M059J (cell line): ENCODE data around the gene GATAD2A. TPM values are rescaled to one million over a fixed set of nuclear protein-coding genes. Genes with fewer than 3 reads are reported as not detected.
A peak's percentile ranks its signal among the peaks of the same experiment; 100 is the strongest.

ENCODE experiments used
- DNase-seq: peaks from one replicate; pipeline ENCODE4 v3.0.0-alpha.2; 2012; ENCODE audit warnings: low read depth
- total RNA-seq: library from RNA; depleted of rRNA; stranded (reverse); fragments of >200 nt; shearing (Covaris generic); gene quantifications from 2 replicates; pipeline ENCODE4 v1.2.3, GENCODE V29; 2014

The GATAD2A gene
- total RNA-seq, 1 experiment from 2014 or later: 48.7 TPM

DNA sequence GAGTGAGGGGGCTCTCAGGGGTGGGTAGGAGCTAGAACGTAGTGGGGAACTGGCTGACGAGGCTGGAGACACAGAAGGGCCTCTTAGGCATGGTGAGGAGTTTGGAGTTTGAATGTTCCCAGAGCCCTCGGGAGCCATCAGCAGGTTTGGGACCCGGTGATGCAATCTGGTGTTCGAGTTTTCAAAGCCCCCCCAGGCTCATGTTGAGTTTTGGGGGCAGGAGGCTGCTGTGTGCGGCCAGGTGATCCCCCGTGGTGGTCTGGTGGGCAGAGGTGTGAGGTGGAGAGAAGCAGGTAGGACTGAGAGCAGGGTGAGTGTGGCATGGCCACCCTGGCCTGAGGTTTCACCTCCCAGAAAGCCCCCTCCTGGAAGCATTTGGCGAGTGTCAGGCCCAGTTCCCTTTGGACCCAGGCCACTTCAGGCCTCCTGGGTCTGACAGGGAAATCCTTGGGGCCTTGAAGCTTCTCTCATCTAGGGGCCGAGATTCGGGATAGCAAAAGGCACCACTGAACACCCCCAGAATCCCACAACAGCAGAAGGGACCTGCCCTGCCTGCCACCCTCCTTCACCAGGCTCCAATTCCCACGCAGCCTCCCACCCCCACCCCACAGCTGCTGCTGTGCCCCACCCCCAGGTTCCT, 124.4 kb downstream of the GATAD2A start:
- DNase-seq: no peak

DNA sequence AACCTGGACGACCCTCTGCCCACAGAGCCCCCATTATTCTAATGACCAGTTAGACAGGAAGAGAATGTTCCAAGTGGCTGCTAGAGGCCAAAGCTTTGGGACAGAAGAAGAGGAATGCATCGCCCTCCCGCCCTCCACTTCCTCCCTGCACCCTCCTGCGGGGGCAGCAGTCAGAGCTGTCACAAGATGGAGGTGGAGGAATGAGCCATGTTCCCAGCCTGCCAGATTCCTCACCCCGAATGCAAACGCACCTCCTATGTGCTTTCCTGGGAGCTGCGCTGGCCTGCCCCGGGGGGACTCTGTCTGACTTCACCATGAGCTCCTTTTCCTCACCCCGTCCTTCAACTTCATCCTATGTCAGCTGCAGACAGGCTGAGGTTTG, 124.9 kb downstream of the GATAD2A start:
- no peak for DNase-seq

DNA sequence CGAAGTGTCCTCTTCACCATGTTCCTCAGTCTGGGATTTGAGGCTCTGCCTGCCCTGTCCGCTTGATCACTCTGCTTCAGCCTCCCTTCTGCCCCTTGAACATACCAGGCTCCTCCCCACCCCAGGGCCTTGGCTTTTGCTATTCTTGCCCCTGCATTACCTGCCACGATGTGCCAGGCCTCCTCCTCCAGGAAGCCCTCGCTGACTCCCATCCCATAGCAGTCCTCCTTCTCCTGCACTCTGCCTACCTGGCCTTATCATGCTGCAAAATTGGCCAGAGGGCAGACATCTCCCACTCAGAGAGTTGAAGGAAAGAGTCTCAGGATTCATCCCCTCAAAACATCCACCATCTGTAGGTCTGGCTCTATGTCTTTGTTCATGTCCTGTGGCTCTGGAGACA, 125.4 kb downstream of the GATAD2A start:
- DNase-seq: no peak

DNA sequence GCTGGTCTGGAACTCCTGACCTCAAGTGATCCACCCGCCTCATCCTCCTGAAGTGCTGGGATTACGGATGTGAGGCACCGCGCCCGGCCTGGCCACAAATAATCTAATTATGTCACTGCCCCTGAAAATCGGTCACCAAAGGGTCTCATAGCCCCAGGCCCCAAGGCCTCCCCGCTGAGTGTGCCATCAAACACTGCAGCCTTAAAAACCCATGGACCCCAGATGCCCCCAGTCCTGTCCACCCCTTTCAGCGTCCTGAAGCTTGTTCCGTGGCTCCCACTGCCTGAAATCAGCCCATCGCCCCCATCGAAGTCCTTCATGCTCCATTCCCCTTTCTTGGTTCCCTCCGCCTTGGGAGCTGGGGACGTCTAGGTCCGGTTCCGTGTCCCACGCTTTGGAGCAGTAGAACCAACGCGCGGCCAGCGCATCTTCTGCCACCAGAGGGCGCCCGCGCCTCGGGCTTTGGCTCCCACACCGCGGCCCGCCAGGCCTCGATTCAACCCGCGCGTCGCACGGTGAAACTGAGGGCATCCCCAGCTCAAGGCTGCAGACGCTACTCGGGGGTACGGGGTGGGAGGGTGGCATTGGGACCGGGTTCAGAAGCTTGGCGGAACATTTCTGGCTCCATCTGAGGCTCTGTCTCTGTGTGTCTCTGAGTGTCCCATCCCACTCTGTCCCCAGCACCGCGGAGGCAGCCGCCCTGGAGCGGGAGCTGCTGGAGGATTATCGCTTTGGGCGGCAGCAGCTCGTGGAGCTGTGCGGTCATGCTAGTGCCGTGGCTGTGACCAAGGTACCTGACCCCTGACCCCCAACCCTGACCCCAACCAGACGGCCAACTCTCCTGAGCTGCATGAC, 126.7 kb downstream of the GATAD2A start:
- DNase-seq: peak; percentile 69

DNA sequence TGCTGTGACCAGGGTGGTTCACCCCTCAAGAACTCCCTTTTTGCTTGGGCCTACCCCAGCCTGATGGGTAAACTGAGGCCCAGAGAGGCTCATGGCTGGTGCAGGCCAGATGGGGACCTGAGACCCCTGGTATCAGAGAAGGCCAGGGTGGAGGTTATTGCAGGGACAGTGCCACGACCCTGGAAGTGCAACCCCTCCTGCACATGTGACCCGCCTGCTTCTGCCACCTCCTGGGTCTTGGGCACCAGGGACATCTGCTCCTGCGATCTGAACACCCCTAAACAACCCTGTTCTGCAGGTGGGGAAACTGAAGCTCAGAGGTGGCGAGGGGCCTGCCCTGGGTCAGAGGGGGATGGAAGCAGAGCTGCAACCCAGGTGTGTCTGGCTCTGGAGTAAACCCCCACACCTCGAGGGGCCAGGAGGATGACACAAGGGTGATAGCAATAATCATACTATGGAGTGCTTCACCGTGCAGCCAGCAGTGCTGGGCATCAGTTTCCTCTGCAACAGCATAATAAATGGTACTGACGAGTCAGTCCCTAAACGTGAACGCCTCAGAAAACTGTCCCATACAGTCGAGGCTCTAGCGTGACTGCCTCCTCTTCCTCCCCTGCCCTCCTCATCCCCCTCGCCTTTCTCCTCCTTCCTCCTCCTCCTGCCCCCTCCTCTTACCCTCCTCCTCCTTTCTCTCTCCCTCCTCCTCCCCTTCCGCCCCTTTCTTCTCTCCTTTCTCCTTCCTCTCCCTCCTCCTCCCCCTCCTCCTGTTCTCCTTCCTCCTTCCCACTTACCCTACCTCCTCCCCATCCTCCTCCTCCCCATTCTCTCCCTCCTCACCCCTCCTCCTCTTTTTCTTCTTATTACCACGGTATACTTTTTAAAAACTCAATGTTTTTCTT, 127.6 kb downstream of the GATAD2A start:
- DNase-seq: no peak

- DNase-seq: no peak
Observed at GRCh38 chr19:19533841-19534240, 128.4 kb downstream of the GATAD2A start.

- no peak for DNase-seq
Observed at GRCh38 chr19:19534556-19535265, 129.2 kb downstream of the GATAD2A start.

DNA sequence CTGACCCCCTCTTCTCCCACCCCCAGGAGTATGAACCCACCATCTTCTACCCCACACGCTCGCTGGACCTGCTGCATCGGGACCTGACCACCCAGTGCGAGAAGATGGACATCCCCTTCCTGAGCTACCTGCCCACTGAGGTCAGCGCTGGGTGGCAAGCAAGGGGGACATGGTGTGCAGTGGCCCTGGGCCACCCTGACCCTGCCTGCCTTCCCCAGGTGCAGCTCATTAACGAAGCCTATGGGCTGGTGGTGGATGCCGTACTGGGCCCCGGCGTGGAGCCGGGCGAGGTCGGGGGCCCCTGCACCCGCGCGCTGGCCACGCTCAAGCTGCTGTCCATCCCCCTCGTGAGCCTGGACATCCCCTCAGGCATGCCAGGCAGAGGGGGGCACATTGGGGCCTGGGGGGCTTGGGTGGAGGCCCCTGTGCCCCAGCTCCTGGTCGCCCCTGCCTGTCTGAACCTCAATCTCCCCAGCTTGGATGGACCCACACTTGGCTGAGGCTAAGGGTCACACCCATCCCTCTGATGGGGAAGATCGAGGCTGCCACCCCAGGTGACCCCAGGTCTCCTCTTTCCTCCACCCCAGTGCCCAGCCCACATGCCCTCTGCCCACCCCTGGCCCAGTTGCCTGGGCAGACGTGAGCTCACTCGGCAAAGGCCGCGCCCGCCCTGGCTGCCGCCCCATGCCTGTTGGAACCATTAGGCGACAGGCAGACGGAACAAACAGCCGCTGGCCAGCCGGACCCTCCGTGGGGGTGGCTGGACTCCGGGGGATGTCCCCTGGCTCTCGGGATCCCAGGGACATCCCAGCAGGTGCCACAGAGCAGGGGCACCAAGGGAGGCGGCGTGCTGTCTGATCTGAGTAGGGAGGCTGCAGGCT, 130.1 kb downstream of the GATAD2A start:
- DNase-seq: no peak

GRCh38 chr19:19537075-19538048, 131.9 kb downstream of the GATAD2A start:
- no peak for DNase-seq

DNA sequence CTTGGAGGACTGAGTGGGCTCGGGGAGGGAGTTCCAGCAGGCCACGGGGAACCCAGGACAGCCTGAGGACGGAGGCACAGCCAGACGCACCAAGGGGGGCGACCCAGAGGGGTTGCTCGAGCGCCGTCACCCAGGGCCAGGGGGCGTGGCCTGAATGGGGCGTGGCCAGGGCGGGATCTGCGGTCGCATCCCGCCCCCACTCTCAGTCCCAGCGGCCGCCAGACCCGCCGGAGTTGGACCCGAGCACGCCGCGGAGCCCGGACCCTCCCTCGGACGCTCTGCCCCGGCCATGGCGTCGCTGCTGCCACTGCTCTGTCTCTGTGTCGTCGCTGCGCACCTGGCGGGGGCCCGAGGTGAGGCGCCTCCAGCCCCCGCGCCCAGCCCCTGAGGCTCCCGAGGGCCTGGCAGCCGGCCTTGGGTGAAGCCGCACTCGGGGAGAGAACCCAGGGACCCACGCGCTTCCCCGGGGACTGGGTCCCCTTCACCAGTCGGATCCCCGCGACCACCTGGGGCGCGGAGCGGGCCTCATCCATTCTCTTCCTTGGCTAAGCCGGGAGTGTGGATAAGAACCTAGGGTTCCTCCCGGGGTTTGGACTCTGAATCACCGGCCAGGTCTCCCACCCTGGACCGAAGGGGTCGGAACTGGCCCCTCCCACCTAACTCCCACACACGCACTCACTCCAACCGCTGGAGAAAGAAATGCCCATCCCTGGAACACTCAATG, 132.7 kb downstream of the GATAD2A start, which contains the start of gene CILP2:
TSS of gene CILP2 (plus strand) at position 205 of the 724 bp plus-strand sequence. CDS start at position 290, 85 bp downstream.
- no peak for DNase-seq

DNA sequence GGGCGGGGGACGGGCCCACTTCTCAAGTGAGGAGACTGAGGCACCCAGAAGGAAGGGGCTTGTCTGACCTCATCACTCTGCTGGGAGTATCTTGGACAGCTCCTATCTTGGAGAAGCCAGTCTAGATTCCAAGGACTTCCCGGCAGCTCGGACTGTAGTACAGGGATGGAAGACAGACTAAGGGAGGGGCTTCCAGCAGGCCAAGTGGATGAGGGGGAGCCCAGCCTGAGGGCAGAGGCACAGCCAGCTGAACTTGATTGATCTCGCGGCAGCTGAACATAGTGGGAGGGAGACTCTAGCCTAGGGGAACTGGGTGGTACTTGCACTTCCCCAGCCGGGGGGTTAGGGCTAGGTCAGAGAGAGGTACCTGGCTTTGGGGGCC, 133.3 kb downstream of the GATAD2A start:
- peak; percentile 21 for DNase-seq

DNA sequence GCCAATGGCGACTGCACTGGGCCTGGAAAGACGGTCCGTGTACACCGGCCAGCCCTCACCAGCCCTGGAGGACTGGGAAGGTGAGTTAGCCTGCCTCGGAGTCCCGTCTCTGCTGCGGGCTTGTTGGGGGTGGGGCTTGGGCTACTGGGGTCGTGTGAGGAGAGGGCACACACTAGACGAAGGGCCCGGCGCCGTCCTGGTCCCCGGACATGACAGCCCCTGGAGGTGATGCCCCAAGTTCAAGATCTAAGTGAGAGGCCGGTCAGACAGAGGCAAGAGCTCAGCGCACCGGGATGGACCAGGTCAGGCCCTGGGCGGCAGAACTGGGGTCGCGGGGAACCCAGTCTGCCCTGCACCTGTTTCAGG, 134.2 kb downstream of the GATAD2A start:
- no peak for DNase-seq

GRCh38 chr19:19540064-19540714, 134.7 kb downstream of the GATAD2A start:
- no peak for DNase-seq

DNA sequence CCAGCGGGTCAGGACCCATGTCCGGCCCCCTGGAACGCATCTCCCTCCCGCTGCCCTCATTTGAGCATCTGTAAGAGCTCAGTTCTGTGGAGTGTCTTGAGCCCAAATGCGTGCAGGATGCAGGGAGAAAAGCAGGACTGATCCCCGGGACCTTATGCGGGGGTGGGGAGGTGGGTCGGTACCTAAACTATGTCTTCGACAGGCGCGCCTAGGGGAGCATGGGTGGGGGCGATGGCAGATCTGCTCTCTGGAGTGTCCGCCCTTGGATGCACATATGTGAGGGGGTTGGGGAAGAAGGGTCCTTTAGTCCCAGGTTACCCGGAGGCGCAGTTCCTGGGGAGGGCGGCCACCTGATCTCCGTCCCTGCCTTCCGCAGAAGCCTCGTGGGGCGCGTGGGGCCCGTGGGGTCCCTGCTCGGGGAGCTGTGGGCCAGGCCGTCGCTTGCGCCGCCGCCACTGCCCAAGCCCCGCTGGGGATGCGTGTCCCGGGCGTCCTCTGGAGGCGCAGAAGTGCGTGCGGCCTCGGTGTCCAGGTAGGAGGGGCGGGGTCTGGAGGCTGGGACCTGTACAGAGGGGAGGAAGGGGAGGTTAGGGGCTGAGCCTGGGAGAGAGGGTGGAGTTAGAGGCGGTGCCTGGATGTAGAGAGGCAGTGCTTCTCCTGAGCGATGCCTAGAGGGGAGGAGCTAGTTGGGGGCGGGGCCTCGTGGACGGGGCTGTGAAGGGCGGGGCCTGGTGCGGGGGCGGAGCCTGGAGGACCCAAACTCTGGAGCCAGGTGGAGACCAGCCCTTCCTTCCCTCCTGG, 135.4 kb downstream of the GATAD2A start:
- DNase-seq: peak; percentile 41

DNA sequence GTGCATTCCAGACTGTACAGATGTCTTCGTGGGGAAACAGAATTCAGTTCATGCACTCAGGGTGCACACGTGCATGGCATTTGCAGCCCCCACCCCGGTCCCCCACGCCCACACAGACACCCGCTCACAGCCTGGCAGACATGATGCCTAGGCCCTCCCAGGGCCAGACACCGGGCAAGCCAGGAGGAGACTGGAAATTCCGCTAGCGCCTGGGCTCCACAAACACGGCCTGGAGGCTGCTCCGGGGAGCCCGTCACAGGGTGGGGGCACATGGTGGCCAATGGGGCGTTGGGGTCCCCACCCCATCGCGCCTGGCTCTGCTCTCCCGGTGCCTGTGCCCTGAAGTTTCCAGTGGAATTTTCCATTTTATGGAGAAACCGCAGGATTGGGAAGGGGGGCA, 136.1 kb downstream of the GATAD2A start:
- DNase-seq: no peak

- no peak for DNase-seq
Observed at GRCh38 chr19:19542507-19542906, 137.0 kb downstream of the GATAD2A start.

- DNase-seq: no peak
Observed at GRCh38 chr19:19543101-19543500, 137.6 kb downstream of the GATAD2A start.
